Measurements from ENCODE around the gene SARM1.

- no peak for TF ChIP-seq POLR2AphosphoS5 (IDR thresholded peaks at IDR 0.05; ENCODE audit: low read depth, low read length)
- TF ChIP-seq, protein P1, sequence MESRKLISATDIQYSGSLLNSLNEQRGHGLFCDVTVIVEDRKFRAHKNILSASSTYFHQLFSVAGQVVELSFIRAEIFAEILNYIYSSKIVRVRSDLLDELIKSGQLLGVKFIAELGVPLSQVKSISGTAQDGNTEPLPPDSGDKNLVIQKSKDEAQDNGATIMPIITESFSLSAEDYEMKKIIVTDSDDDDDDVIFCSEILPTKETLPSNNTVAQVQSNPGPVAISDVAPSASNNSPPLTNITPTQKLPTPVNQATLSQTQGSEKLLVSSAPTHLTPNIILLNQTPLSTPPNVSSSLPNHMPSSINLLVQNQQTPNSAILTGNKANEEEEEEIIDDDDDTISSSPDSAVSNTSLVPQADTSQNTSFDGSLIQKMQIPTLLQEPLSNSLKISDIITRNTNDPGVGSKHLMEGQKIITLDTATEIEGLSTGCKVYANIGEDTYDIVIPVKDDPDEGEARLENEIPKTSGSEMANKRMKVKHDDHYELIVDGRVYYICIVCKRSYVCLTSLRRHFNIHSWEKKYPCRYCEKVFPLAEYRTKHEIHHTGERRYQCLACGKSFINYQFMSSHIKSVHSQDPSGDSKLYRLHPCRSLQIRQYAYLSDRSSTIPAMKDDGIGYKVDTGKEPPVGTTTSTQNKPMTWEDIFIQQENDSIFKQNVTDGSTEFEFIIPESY (IDR thresholded peaks at IDR 0.05; ENCODE audit: borderline replicate concordance, low read depth): no peak
- TF ChIP-seq CTCF (IDR thresholded peaks at IDR 0.05): no peak
- no peak for TF ChIP-seq TAF1 (IDR thresholded peaks at IDR 0.05; ENCODE audit: borderline replicate concordance, low read depth, low read length)
- no peak for TF ChIP-seq RFX5 (IDR thresholded peaks at IDR 0.05; ENCODE audit: low read length)
- TF ChIP-seq EP300 (IDR thresholded peaks at IDR 0.05; ENCODE audit: borderline replicate concordance in 1 of 2, low read depth in 1 of 2, low read length in 1 of 2): no peak
- TF ChIP-seq IRF3 (IDR thresholded peaks at IDR 0.05; ENCODE audit: low read depth, low read length): no peak
- TF ChIP-seq FOXM1 (IDR thresholded peaks at IDR 0.05; ENCODE audit: low read depth): no peak
- no peak for TF ChIP-seq RCOR1 (IDR thresholded peaks at IDR 0.05; ENCODE audit: low read length)
- TF ChIP-seq, protein P2, sequence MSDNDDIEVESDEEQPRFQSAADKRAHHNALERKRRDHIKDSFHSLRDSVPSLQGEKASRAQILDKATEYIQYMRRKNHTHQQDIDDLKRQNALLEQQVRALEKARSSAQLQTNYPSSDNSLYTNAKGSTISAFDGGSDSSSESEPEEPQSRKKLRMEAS (IDR thresholded peaks at IDR 0.05; ENCODE audit: low read depth): no peak
- TF ChIP-seq EZH2phosphoT487 (IDR thresholded peaks at IDR 0.05; ENCODE audit: borderline replicate concordance, low read depth): no peak
- no peak for TF ChIP-seq SMC3 (IDR thresholded peaks at IDR 0.05; ENCODE audit: low read depth, low read length)
- no peak for TF ChIP-seq NFIC (IDR thresholded peaks at IDR 0.05; ENCODE audit: borderline replicate concordance)
Observed at GRCh38 chr17:28388106-28388505, 16.6 kb downstream of the SARM1 start.
